Measurements from ENCODE around the gene PSD.

The PSD gene

GRCh38 chr10:102419269-102420180 is 940 bp upstream of the PSD start:
- no peak for ATAC-seq

- ATAC-seq, result no peak
Measured at GRCh38 chr10:102416695-102417094, 1.9 kb downstream of the PSD start.

- ATAC-seq, result no peak
Measured at GRCh38 chr10:102416283-102416682, 2.3 kb downstream of the PSD start.

GRCh38 chr10:102414749-102415148 is 3.8 kb downstream of the PSD start:
- no peak for ATAC-seq

- ATAC-seq, result no peak
Measured at GRCh38 chr10:102413806-102414561, 4.6 kb downstream of the PSD start.

GRCh38 chr10:102413053-102413705 is 5.4 kb downstream of the PSD start:
- ATAC-seq, result peak; percentile 41 to 51

- no peak for ATAC-seq
Measured at GRCh38 chr10:102412293-102412692, 6.3 kb downstream of the PSD start.

- ATAC-seq, result no peak
Measured at GRCh38 chr10:102411341-102412255, 7.0 kb downstream of the PSD start.

GRCh38 chr10:102410429-102411073 is 8.0 kb downstream of the PSD start:
- no peak for ATAC-seq

GRCh38 chr10:102409604-102410428 is 8.8 kb downstream of the PSD start:
- no peak for ATAC-seq

GRCh38 chr10:102408728-102409603 is 9.6 kb downstream of the PSD start:
- peak; percentile 58 to 64 for ATAC-seq

- ATAC-seq, result peak in 1 of 2 donors; percentile 8
Measured at GRCh38 chr10:102408131-102408727, 10.4 kb downstream of the PSD start.

GRCh38 chr10:102407425-102408130 is 11.0 kb downstream of the PSD start:
- ATAC-seq, result no peak

- no peak for ATAC-seq
Measured at GRCh38 chr10:102406815-102407214, 11.8 kb downstream of the PSD start.

- ATAC-seq, result no peak
Measured at GRCh38 chr10:102405632-102406031, 13.0 kb downstream of the PSD start.

GRCh38 chr10:102405108-102405571 is 13.4 kb downstream of the PSD start:
- no peak for ATAC-seq

GRCh38 chr10:102404361-102405107 is 14.1 kb downstream of the PSD start:
- no peak for ATAC-seq

GRCh38 chr10:102403115-102403514 is 15.5 kb downstream of the PSD start:
- no peak for ATAC-seq

Data from activated CD4-positive, CD25-positive, alpha-beta regulatory T cell treated with anti-CD3 and anti-CD28 coated beads, Interleukin-2, amount 50 U/mL, for 24 hours (primary cell).